ENCODE data around the gene KHNYN.

DNA sequence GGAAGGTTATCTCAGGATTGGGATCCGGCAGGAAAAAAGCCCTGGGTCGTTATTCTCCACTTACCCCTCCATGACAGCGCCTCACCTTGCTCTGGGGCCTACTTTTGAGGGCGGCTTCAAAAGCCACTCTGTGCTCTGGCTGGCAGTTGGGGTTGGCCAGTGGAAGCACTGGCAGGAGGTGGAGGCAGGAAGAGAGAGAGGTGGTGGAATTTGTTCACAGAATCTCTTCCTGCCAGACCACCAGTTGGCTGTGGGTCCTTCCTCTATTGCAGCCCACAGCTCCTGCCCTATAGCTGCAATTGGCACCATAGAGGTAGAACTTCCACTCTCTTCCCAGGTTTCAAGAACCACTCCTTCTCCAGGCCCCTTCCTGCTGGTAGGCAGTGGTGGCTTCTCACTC is 45.5 kb downstream of the KHNYN start:
- TF ChIP-seq CTCF (conservative IDR thresholded peaks at IDR 0.05; ENCODE audit: low read depth in 2 of 2) (no peak), EZH2 (IDR thresholded peaks at IDR 0.05; ENCODE audit: low read depth, unreplicated experiment) (no peak), POLR2AphosphoS5 (IDR thresholded peaks at IDR 0.05; ENCODE audit: low read depth) (no peak)
- TF ChIP-seq, protein P1, sequence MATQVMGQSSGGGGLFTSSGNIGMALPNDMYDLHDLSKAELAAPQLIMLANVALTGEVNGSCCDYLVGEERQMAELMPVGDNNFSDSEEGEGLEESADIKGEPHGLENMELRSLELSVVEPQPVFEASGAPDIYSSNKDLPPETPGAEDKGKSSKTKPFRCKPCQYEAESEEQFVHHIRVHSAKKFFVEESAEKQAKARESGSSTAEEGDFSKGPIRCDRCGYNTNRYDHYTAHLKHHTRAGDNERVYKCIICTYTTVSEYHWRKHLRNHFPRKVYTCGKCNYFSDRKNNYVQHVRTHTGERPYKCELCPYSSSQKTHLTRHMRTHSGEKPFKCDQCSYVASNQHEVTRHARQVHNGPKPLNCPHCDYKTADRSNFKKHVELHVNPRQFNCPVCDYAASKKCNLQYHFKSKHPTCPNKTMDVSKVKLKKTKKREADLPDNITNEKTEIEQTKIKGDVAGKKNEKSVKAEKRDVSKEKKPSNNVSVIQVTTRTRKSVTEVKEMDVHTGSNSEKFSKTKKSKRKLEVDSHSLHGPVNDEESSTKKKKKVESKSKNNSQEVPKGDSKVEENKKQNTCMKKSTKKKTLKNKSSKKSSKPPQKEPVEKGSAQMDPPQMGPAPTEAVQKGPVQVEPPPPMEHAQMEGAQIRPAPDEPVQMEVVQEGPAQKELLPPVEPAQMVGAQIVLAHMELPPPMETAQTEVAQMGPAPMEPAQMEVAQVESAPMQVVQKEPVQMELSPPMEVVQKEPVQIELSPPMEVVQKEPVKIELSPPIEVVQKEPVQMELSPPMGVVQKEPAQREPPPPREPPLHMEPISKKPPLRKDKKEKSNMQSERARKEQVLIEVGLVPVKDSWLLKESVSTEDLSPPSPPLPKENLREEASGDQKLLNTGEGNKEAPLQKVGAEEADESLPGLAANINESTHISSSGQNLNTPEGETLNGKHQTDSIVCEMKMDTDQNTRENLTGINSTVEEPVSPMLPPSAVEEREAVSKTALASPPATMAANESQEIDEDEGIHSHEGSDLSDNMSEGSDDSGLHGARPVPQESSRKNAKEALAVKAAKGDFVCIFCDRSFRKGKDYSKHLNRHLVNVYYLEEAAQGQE (IDR thresholded peaks at IDR 0.05; ENCODE audit: unreplicated experiment), result no peak
